T-helper 1 cell treated with Interleukin-12 subunit alpha and Interleukin-12 subunit beta and Interleukin-4 antibody, amounts not matched to agents 30 μg/mL and 1 μg/mL, for 36 hours (primary cell): Measurements from ENCODE around the gene PSENEN.

Source experiments
- H3K27ac Mint-ChIP-seq: one replicate; pipeline ENCODE4 v1.8.0; 2021; ENCODE audit warnings: mild to moderate bottlenecking, mixed read lengths
- H3K27me3 Mint-ChIP-seq: one replicate; pipeline ENCODE4 v1.8.0; 2021; ENCODE audit warnings: low read depth, mixed read lengths
- H3K36me3 Mint-ChIP-seq: one replicate; pipeline ENCODE4 v1.8.0; 2021; ENCODE audit warnings: low read depth, mixed read lengths
- H3K4me1 Mint-ChIP-seq: one replicate; pipeline ENCODE4 v1.8.0; 2021; ENCODE audit warnings: low read depth, mixed read lengths
- H3K4me3 Mint-ChIP-seq: one replicate; pipeline ENCODE4 v1.8.0; 2021; ENCODE audit warnings: mild to moderate bottlenecking, moderate library complexity, mixed read lengths
- H3K9me3 Mint-ChIP-seq: one replicate; pipeline ENCODE4 v1.8.0; 2021; ENCODE audit warnings: mixed read lengths

The PSENEN gene

GRCh38 chr19:35736913-35737886 is 8.3 kb upstream of the PSENEN start:
- Mint-ChIP-seq H3K4me3 (no peak overlapping the region), H3K27ac (no peak overlapping the region), H3K9me3 (no peaks in the 10 kb centered on the region), H3K27me3 (no peaks in the 10 kb centered on the region), H3K36me3 (peaks cover 30% of the 10 kb centered on the region), H3K4me1 (peaks cover 16% of the 10 kb centered on the region)

DNA sequence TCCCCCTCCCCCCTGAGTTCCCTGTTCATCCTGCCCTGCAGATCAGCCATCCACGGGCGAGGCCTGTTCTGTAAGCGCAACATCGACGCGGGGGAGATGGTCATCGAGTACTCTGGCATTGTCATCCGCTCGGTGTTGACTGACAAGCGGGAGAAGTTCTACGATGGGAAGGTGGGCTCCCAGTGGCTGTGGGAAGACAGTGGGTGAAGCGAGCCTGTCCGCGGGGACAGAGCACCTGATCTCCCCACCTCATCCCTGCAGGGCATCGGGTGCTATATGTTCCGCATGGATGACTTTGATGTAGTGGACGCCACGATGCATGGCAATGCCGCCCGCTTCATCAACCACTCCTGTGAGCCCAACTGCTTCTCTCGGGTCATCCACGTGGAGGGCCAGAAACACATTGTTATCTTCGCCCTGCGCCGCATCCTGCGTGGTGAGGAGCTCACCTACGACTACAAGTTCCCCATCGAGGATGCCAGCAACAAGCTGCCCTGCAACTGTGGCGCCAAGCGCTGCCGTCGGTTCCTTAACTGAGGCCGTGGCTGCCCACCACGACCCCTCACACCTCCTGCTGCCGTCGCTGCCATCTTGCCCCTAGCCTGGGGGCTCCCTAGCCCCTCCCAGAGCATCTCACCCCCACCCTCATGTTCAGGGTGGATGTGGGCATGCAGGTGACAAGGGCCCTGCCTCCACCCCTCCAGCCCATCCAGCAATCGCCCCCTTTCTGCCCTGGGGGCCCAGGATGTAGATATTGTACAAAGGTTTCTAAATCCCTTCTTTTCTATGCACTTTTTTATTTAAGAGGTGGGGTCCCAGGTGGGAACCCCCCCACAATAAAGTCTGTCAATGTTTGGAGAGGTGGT is 7.2 kb upstream of the PSENEN start:
- H3K4me1 Mint-ChIP-seq, result peaks cover 23% of the 10 kb centered on the region

DNA sequence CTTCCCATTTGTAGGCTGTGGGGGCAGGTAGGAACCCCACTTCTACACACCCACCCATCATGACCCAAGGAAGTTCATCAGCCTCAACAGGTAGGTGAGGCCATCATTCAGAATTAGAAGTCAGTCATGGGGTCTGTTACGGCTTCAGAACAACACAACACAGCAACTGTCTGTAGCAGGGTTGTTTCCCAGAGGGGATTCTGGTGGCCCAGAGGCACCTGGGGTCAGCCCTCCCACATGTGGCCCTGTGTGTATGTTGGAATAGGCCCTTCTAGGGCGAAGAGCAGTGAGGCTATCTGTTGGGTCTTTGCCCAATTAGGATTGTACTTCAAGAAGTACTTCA is 6.6 kb upstream of the PSENEN start:
- Mint-ChIP-seq H3K9me3 (no peaks in the 10 kb centered on the region), H3K27me3 (no peaks in the 10 kb centered on the region), H3K4me3 (peak overlapping the region; percentile 37), H3K36me3 (peaks cover 31% of the 10 kb centered on the region), H3K27ac (peak overlapping the region; percentile 45), H3K4me1 (peaks cover 26% of the 10 kb centered on the region)

More for the DNA sequence above, 7.2 kb upstream of the PSENEN start:
- Mint-ChIP-seq H3K27ac (peak overlapping the region; percentile 45), H3K27me3 (no peaks in the 10 kb centered on the region), H3K9me3 (no peaks in the 10 kb centered on the region), H3K36me3 (peaks cover 34% of the 10 kb centered on the region), H3K4me3 (peak overlapping the region; percentile 37)

GRCh38 chr19:35739275-35740107 is 6.0 kb upstream of the PSENEN start:
- H3K4me3 Mint-ChIP-seq, result peak overlapping the region; percentile 96
- H3K36me3 Mint-ChIP-seq, result peaks cover 26% of the 10 kb centered on the region
- peaks cover 27% of the 10 kb centered on the region for H3K4me1 Mint-ChIP-seq
- no peaks in the 10 kb centered on the region for H3K27me3 Mint-ChIP-seq
- H3K9me3 Mint-ChIP-seq, result no peaks in the 10 kb centered on the region
- no peak overlapping the region for H3K27ac Mint-ChIP-seq

DNA sequence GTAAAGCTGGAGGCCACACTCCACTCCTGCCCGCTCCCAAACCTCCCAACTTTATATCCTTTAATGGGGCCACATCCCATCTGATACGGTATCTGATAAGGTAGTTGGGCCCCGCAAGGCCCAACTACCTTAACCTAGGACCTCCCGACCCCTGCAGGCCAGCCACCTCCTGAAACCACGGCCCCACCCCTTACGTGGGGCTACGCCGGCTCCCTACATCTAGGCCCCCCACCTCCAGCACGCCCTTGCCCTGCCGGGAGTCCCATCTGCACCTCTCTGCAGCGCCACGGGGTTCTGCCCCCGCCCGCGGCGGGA is 5.4 kb upstream of the PSENEN start:
- no peak overlapping the region for H3K27ac Mint-ChIP-seq
- H3K4me1 Mint-ChIP-seq, result peaks cover 27% of the 10 kb centered on the region
- peaks cover 21% of the 10 kb centered on the region for H3K36me3 Mint-ChIP-seq
- peak overlapping the region; percentile 96 for H3K4me3 Mint-ChIP-seq
- no peaks in the 10 kb centered on the region for H3K27me3 Mint-ChIP-seq
- H3K9me3 Mint-ChIP-seq, result no peaks in the 10 kb centered on the region

- no peaks in the 10 kb centered on the region for H3K9me3 Mint-ChIP-seq
- peak overlapping the region; percentile 92 for H3K27ac Mint-ChIP-seq
- H3K4me1 Mint-ChIP-seq, result peaks cover 27% of the 10 kb centered on the region
- H3K27me3 Mint-ChIP-seq, result no peaks in the 10 kb centered on the region
- H3K36me3 Mint-ChIP-seq, result peaks cover 25% of the 10 kb centered on the region
- H3K4me3 Mint-ChIP-seq, result peak overlapping the region; percentile 96
Measured at GRCh38 chr19:35740423-35741202, 4.8 kb upstream of the PSENEN start.

DNA sequence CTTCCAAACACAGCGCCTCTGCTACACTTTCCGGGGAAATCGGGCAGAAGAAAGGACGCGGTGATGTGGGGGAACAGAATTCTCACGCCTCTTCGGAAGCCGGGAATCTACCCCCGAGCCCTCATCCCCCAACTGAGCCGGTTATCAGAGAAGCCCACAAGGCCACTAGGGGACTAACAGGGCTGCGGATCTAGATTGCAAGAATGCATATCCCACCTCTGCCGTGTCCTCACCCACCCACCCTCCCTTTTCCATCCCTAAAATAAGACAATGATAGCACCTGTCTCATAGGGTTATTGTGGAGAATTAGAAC is 4.3 kb upstream of the PSENEN start:
- peaks cover 24% of the 10 kb centered on the region for H3K36me3 Mint-ChIP-seq
- peak overlapping the region; percentile 92 for H3K27ac Mint-ChIP-seq
- peaks cover 28% of the 10 kb centered on the region for H3K4me1 Mint-ChIP-seq
- peak overlapping the region; percentile 96 for H3K4me3 Mint-ChIP-seq
- H3K9me3 Mint-ChIP-seq, result no peaks in the 10 kb centered on the region
- no peaks in the 10 kb centered on the region for H3K27me3 Mint-ChIP-seq

GRCh38 chr19:35742121-35742724 is 3.2 kb upstream of the PSENEN start, which contains the start of gene IGFLR1:
Gene IGFLR1, minus strand, starts transcription at chr19:35742452. Its CDS starts 1,272 bp downstream, at chr19:35741180.
- Mint-ChIP-seq H3K9me3 (no peaks in the 10 kb centered on the region), H3K36me3 (peaks cover 18% of the 10 kb centered on the region), H3K27me3 (no peaks in the 10 kb centered on the region), H3K4me3 (peak within 1 kb of the TSS; percentile 91), H3K4me1 (peaks cover 28% of the 10 kb centered on the region), H3K27ac (peak within 1 kb of the TSS; percentile 97)

- peaks cover 14% of the 10 kb centered on the region for H3K36me3 Mint-ChIP-seq
- peak overlapping the region; percentile 92 for H3K4me3 Mint-ChIP-seq
- H3K27ac Mint-ChIP-seq, result peak overlapping the region; percentile 93
- no peaks in the 10 kb centered on the region for H3K27me3 Mint-ChIP-seq
- H3K9me3 Mint-ChIP-seq, result no peaks in the 10 kb centered on the region
- H3K4me1 Mint-ChIP-seq, result peaks cover 32% of the 10 kb centered on the region
Measured at GRCh38 chr19:35743640-35744429, 1.6 kb upstream of the PSENEN start.

GRCh38 chr19:35744430-35745327 is 772 bp upstream of the PSENEN start:
- H3K27me3 Mint-ChIP-seq, result no peaks in the 10 kb centered on the region
- H3K27ac Mint-ChIP-seq, result peak overlapping the region; percentile 93
- peak overlapping the region; percentile 92 for H3K4me3 Mint-ChIP-seq
- peaks cover 36% of the 10 kb centered on the region for H3K4me1 Mint-ChIP-seq
- H3K36me3 Mint-ChIP-seq, result peaks cover 12% of the 10 kb centered on the region
- H3K9me3 Mint-ChIP-seq, result no peaks in the 10 kb centered on the region

- no peaks in the 10 kb centered on the region for H3K27me3 Mint-ChIP-seq
- peaks cover 12% of the 10 kb centered on the region for H3K36me3 Mint-ChIP-seq
- H3K27ac Mint-ChIP-seq, result peak overlapping the region; percentile 93
- peaks cover 36% of the 10 kb centered on the region for H3K4me1 Mint-ChIP-seq
- H3K9me3 Mint-ChIP-seq, result no peaks in the 10 kb centered on the region
- H3K4me3 Mint-ChIP-seq, result peak overlapping the region; percentile 92
Measured at GRCh38 chr19:35746087-35746462, 624 bp downstream of the PSENEN start.

GRCh38 chr19:35746531-35746930 is 1.1 kb downstream of the PSENEN start:
- peaks cover 36% of the 10 kb centered on the region for H3K4me1 Mint-ChIP-seq
- H3K9me3 Mint-ChIP-seq, result no peaks in the 10 kb centered on the region
- H3K27me3 Mint-ChIP-seq, result no peaks in the 10 kb centered on the region
- peak overlapping the region; percentile 92 for H3K4me3 Mint-ChIP-seq
- peaks cover 12% of the 10 kb centered on the region for H3K36me3 Mint-ChIP-seq
- H3K27ac Mint-ChIP-seq, result peak overlapping the region; percentile 93
